GM19467 (cell line): ENCODE data around the gene MED13.

Source experiments
- ATAC-seq: cut with Tn5 transposase; IDR thresholded peaks from one replicate; pipeline ENCODE4 v1.9.1; 2021; ENCODE audit warnings: mild to moderate bottlenecking, moderate library complexity; ENCODE audit not compliant: unreplicated experiment

MED13 gene, protein sequence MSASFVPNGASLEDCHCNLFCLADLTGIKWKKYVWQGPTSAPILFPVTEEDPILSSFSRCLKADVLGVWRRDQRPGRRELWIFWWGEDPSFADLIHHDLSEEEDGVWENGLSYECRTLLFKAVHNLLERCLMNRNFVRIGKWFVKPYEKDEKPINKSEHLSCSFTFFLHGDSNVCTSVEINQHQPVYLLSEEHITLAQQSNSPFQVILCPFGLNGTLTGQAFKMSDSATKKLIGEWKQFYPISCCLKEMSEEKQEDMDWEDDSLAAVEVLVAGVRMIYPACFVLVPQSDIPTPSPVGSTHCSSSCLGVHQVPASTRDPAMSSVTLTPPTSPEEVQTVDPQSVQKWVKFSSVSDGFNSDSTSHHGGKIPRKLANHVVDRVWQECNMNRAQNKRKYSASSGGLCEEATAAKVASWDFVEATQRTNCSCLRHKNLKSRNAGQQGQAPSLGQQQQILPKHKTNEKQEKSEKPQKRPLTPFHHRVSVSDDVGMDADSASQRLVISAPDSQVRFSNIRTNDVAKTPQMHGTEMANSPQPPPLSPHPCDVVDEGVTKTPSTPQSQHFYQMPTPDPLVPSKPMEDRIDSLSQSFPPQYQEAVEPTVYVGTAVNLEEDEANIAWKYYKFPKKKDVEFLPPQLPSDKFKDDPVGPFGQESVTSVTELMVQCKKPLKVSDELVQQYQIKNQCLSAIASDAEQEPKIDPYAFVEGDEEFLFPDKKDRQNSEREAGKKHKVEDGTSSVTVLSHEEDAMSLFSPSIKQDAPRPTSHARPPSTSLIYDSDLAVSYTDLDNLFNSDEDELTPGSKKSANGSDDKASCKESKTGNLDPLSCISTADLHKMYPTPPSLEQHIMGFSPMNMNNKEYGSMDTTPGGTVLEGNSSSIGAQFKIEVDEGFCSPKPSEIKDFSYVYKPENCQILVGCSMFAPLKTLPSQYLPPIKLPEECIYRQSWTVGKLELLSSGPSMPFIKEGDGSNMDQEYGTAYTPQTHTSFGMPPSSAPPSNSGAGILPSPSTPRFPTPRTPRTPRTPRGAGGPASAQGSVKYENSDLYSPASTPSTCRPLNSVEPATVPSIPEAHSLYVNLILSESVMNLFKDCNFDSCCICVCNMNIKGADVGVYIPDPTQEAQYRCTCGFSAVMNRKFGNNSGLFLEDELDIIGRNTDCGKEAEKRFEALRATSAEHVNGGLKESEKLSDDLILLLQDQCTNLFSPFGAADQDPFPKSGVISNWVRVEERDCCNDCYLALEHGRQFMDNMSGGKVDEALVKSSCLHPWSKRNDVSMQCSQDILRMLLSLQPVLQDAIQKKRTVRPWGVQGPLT (N-terminal part only)

GRCh38 chr17:62064791-62065563 is at the start of gene MED13:
TSS of gene MED13 (minus strand) at chr17:62065278. CDS start at chr17:62065205, 73 bp downstream.
- no peak for ATAC-seq

GRCh38 chr17:62112229-62112628 is 47.2 kb upstream of the MED13 start:
- ATAC-seq: no peak

GRCh38 chr17:62111562-62112171 is 46.6 kb upstream of the MED13 start:
- ATAC-seq: no peak

GRCh38 chr17:62110923-62111484 is 45.9 kb upstream of the MED13 start:
- no peak for ATAC-seq

DNA sequence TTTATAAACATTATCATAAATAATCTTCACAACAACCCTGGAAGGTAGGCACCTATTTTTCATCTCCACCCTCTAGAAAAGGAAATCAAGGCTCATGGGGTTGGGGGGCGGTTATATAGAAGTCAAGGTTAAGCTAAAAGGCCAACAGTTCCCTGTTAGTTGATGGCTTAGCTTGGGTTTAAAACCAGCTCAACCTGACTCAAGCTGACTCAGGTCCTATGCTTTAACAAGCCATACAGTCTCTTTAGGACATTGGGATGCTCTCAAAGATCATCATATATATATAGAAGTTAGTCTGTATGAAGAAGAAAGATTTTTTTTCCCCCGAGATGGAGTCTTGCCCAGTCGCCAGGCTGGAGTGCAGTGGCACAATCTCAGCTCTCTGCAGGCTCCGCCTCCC is 44.8 kb upstream of the MED13 start:
- no peak for ATAC-seq

- ATAC-seq: peak; percentile 99
Observed at GRCh38 chr17:62109378-62109902, 44.4 kb upstream of the MED13 start.

GRCh38 chr17:62105861-62106260 is 40.8 kb upstream of the MED13 start:
- ATAC-seq: no peak

- ATAC-seq: no peak
Observed at GRCh38 chr17:62105357-62105756, 40.3 kb upstream of the MED13 start.

GRCh38 chr17:62101515-62101914 is 36.4 kb upstream of the MED13 start:
- ATAC-seq: no peak

DNA sequence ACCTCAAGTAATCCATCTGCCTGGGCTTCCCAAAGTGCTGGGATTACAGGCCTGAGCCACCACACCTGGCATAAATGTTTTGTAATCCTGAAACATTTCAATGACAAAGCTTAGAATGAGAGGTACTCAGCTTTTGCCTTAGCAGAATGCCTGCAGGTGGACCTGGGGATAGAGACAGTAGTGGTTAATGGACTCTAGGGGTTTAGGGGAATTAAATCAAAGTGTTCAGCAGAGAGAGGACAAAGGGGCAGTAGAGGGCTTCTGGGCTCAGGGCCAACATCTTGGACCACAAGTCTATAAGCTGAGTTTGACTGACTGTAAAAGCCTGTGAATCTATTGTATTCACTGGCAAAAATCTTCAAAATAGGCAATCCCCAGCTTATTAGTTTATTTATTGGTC is 36.0 kb upstream of the MED13 start:
- no peak for ATAC-seq

DNA sequence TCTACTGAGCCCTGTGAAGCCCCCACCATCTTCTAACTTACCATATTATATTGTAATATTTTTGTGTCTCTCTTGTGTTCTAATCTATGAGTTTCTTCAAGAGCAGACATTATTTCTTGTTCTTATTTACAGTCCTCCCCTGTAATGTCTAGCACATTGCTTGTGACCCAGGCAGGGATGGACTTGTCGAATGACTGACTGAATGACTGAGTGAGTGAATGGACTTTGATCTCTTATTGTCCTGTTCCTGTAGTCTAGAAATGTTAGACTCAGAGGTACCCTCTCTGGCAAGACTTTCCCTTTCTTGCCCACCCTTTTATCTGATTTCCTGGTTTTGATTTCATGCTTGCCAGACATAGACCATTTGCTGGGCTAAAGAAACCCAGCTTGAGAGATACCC is 35.0 kb upstream of the MED13 start:
- no peak for ATAC-seq

GRCh38 chr17:62099532-62099931 is 34.5 kb upstream of the MED13 start:
- ATAC-seq: no peak

- ATAC-seq: peak; percentile 73
Observed at GRCh38 chr17:62098623-62099231, 33.6 kb upstream of the MED13 start.

- no peak for ATAC-seq
Observed at GRCh38 chr17:62096401-62096670, 31.3 kb upstream of the MED13 start.

DNA sequence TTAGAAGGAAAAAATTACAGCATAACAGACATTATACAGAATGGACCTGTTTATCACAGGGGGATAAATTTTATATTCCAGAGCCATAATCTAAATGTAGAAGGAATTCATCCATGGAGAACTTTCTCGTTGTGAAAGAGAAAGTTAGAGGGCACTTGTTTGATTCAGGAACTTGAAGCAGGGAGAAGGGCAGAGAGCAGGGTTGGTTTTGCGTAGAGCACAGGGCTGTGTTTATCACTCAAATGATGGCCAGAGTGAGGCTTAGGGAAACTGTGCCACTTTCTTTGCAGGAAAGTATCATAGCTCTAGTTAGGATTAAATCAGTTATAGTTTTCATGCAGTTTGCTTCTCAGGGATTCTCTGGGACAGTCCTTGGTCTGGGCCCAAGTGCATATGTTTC is 29.1 kb upstream of the MED13 start:
- ATAC-seq: no peak

DNA sequence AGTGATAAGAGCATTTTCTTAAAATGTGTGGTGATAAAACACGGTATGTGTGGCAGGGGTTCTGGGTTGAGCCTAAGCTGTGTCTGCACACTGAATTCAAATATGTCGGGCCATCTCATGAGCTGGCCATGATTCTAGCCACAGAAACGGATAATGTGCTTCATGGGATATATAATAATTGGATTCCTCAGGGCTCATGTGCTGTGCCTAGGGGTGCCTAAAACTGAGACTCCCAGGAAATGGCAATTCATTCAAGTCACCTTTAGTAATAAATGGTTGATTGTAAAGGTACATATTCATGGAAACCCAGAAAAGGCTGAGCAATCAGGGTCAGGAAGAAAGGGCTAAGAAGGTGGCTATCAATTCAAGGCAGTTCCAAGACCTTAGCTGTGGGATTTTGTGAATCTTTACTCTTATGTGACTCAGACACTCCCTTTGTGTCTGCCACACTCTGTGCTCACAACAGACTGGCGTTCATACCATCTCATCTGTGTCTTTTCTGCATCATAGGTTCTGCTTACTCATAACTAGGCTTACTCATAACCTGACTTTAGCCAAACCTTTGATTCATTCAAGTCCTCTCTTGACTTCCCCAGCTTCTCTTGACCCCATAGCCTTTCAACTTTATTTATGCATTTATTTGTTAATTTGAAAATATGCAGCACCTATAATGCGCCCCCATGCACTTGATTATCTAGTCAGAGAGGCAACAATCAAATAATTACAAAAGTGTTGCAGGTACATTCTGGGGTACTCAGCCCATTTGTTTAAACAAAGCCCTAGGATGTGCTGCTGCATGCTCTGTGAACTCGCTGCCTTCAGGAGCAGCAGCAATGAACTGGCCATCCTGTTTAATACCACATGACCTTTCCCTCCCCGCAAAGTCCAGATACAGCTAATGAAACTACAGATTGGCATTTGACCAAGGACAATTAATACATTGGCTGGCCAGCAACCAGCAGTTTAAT is 28.4 kb upstream of the MED13 start:
- ATAC-seq: peak; percentile 91

GRCh38 chr17:62092784-62093183 is 27.7 kb upstream of the MED13 start:
- ATAC-seq: no peak

- no peak for ATAC-seq
Observed at GRCh38 chr17:62091804-62092203, 26.7 kb upstream of the MED13 start.
